Transverse colon (tissue), 3 donors: ENCODE data around the gene SYT10.

Experiments used
- EP300 ChIP-seq: sonication (generic); formaldehyde crosslinking; IDR thresholded peaks from one replicate; pipeline ENCODE4 v1.6.1; 2017; ENCODE audit warnings: antibody characterized with exemption, low read depth
- POLR2A ChIP-seq: fragments of 450-650 bp; IDR thresholded peaks from one replicate; pipeline ENCODE4 v1.6.1; 2016; ENCODE audit warnings: antibody characterized with exemption, mild to moderate bottlenecking, moderate library complexity
- TF ChIP-seq, protein P1 (sequence below), 5 experiments: fragments of 200-600 bp in 3 of 5; fragments of 450-650 bp in 2 of 5; sonication (generic) in 3 of 5; IDR thresholded peaks; 1 replicate in 2 of 5; 2 replicates in 3 of 5; pipeline ENCODE4 v1.5.1; 2016 to 2017; ENCODE audit warnings: antibody characterized with exemption in 5 of 5, inconsistent platforms in 3 of 5, mild to moderate bottlenecking in 2 of 5, moderate library complexity in 1 of 5

DNA sequence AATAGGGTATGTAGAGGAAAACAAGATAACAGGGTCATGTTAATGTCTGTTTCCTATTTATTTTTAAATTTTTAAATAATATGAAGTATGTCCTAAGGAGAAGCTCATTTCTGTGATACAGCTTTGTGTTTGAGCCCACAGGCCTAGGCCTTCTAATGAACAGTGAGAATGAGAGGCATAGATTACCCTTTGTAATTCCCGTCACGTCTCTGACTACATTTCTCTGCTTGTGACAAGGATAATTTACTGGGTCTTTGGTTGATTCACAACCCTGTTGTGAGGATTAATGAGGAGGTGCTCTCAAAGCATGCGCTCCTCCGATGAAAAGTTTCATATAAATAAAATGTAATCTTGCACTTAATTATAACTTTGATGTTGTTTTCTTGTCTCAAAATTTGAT, 56.1 kb downstream of the SYT10 start:
- no peak for TF ChIP-seq EP300
- TF ChIP-seq, protein P1, sequence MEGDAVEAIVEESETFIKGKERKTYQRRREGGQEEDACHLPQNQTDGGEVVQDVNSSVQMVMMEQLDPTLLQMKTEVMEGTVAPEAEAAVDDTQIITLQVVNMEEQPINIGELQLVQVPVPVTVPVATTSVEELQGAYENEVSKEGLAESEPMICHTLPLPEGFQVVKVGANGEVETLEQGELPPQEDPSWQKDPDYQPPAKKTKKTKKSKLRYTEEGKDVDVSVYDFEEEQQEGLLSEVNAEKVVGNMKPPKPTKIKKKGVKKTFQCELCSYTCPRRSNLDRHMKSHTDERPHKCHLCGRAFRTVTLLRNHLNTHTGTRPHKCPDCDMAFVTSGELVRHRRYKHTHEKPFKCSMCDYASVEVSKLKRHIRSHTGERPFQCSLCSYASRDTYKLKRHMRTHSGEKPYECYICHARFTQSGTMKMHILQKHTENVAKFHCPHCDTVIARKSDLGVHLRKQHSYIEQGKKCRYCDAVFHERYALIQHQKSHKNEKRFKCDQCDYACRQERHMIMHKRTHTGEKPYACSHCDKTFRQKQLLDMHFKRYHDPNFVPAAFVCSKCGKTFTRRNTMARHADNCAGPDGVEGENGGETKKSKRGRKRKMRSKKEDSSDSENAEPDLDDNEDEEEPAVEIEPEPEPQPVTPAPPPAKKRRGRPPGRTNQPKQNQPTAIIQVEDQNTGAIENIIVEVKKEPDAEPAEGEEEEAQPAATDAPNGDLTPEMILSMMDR (IDR thresholded peaks at IDR 0.05), result no peak
- TF ChIP-seq POLR2A, result no peak
